Uterus (tissue), 4 donors: ENCODE data around the gene AQP6. TPM values are rescaled to one million over a fixed set of nuclear protein-coding genes. Genes with fewer than 3 reads are reported as not detected.

ENCODE experiments used
- DNase-seq, 2 donors: peaks; one replicate each; pipeline ENCODE4 v3.0.0-alpha.2; 2019 to 2020
- H3K27ac ChIP-seq, 2 donors: fragments of 200-600 bp; sonication (generic); 1 replicate in 1 of 2; 2 replicates in 1 of 2; pipeline ENCODE4 v1.5.1; 2016 to 2018
- H3K27me3 ChIP-seq, 2 donors: fragments of 200-600 bp; sonication (generic); one replicate each; pipeline ENCODE4 v1.5.1; 2018 to 2019; ENCODE audit warnings: control low read depth in 1 of 2
- H3K36me3 ChIP-seq, 2 donors: fragments of 200-600 bp; sonication (generic); one replicate each; pipeline ENCODE4 v1.5.1; 2019; ENCODE audit warnings: control low read depth in 1 of 2
- H3K4me1 ChIP-seq, 2 donors: fragments of 200-600 bp; sonication (generic); one replicate each; pipeline ENCODE4 v1.5.1; 2018 to 2019; ENCODE audit warnings: control low read depth in 1 of 2
- H3K4me3 ChIP-seq, 2 donors: fragments of 200-600 bp; sonication (generic); 1 replicate in 1 of 2; 2 replicates in 1 of 2; pipeline ENCODE4 v1.5.1; 2018 to 2019; ENCODE audit warnings: mild to moderate bottlenecking in 1 of 2
- H3K9me3 ChIP-seq, 2 donors: fragments of 200-600 bp; sonication (generic); one replicate each; pipeline ENCODE4 v1.5.1; 2019; ENCODE audit warnings: control low read depth in 1 of 2
- CTCF ChIP-seq, 4 experiments: fragments of 200-600 bp in 2 of 4; fragments of 450-650 bp in 2 of 4; sonication (generic) in 2 of 4; IDR thresholded peaks; one replicate each; pipeline ENCODE4 v1.5.1; 2016 to 2019; ENCODE audit warnings: antibody characterized with exemption in 4 of 4, mild to moderate bottlenecking in 2 of 4, moderate library complexity in 1 of 4
- POLR2A ChIP-seq, 2 donors: fragments of 450-650 bp; IDR thresholded peaks; one replicate each; pipeline ENCODE4 v1.6.1; 2016; ENCODE audit warnings: antibody characterized with exemption in 2 of 2, mild to moderate bottlenecking in 1 of 2, moderate library complexity in 1 of 2
- intact Hi-C: fragments of 100-400 bp; cut with DNase I; formaldehyde crosslinking; loops from one replicate; pipeline ENCODE4 v1.15.1; 2023; ENCODE audit warnings: low total_unique reads
- total RNA-seq, 4 donors: library from RNA; depleted of rRNA in 3 of 4; stranded (reverse); fragments of >200 nt in 3 of 4; gene quantifications; one replicate each; pipeline versions ENCODE4 v1.1.0 to v1.2.4, GENCODE V29; 2014 to 2023
- donor health status: DM: yes; HTN: yes; CAD: no.

Gene AQP6
- total RNA-seq, 4 donors from 2014 or later: 0.35 TPM; not detected in 3

- no peaks in the 10 kb centered on the region for H3K9me3 ChIP-seq
- H3K4me3 ChIP-seq: no peak overlapping the region
- peaks cover 0 to 8% of the 10 kb centered on the region in 2 donors for H3K4me1 ChIP-seq
- DNase-seq: no peak
- no peaks in the 10 kb centered on the region for H3K27me3 ChIP-seq
- no peaks in the 10 kb centered on the region for H3K36me3 ChIP-seq
- no peak overlapping the region for H3K27ac ChIP-seq
- TF ChIP-seq POLR2A (IDR thresholded peaks at IDR 0.05) (no peak), CTCF (IDR thresholded peaks at IDR 0.05) (no peak)
- intact Hi-C loops: loop anchor here (2.0 to 5.0 kb wide), 2 partner anchors 101 to 103 kb away; no protein-coding TSS in a partner anchor
These were observed 2.9 kb upstream of the AQP6 start for GRCh38 chr12:49969651-49970429.

GRCh38 chr12:49970658-49971057 is 2.1 kb upstream of the AQP6 start:
- intact Hi-C loops: no loop called here
- H3K4me3 ChIP-seq: no peak overlapping the region
- H3K4me1 ChIP-seq: peaks cover 0 to 8% of the 10 kb centered on the region in 2 donors
- no peaks in the 10 kb centered on the region for H3K9me3 ChIP-seq
- no peak for DNase-seq
- H3K27me3 ChIP-seq: no peaks in the 10 kb centered on the region
- H3K36me3 ChIP-seq: no peaks in the 10 kb centered on the region
- no peak overlapping the region for H3K27ac ChIP-seq
- TF ChIP-seq CTCF (IDR thresholded peaks at IDR 0.05): no peak
- TF ChIP-seq POLR2A (IDR thresholded peaks at IDR 0.05): no peak

- Histone ChIP-seq H3K4me3 (no peak overlapping the region), H3K9me3 (no peaks in the 10 kb centered on the region), H3K27ac (no peak overlapping the region), H3K27me3 (no peaks in the 10 kb centered on the region), H3K36me3 (no peaks in the 10 kb centered on the region), H3K4me1 (peaks cover 0 to 8% of the 10 kb centered on the region in 2 donors)
- DNase-seq: no peak
- intact Hi-C loops: no loop called here
- TF ChIP-seq POLR2A (IDR thresholded peaks at IDR 0.05): no peak
- TF ChIP-seq CTCF (IDR thresholded peaks at IDR 0.05): no peak
These were observed 1.6 kb upstream of the AQP6 start for GRCh38 chr12:49971141-49971540.

- DNase-seq: no peak
- intact Hi-C loops: no loop called here
- H3K4me3 ChIP-seq: no peak overlapping the region
These were observed 618 bp upstream of the AQP6 start for GRCh38 chr12:49972129-49972528.

GRCh38 chr12:49973361-49973830 is 649 bp downstream of the AQP6 start:
- Histone ChIP-seq H3K27me3 (no peaks in the 10 kb centered on the region), H3K4me3 (no peak overlapping the region), H3K36me3 (no peaks in the 10 kb centered on the region), H3K9me3 (no peaks in the 10 kb centered on the region), H3K4me1 (no peaks in the 10 kb centered on the region), H3K27ac (no peak overlapping the region)
- no peak for DNase-seq
- TF ChIP-seq POLR2A (IDR thresholded peaks at IDR 0.05) (no peak), CTCF (IDR thresholded peaks at IDR 0.05) (no peak)
- intact Hi-C loops: no loop called here

More at GRCh38 chr12:49972129-49972528, 618 bp upstream of the AQP6 start:
- no peak for TF ChIP-seq POLR2A (IDR thresholded peaks at IDR 0.05)
- H3K27me3 ChIP-seq: no peaks in the 10 kb centered on the region
- no peak overlapping the region for H3K27ac ChIP-seq
- H3K9me3 ChIP-seq: no peaks in the 10 kb centered on the region
- H3K4me1 ChIP-seq: peaks cover 0 to 6% of the 10 kb centered on the region in 2 donors
- H3K36me3 ChIP-seq: no peaks in the 10 kb centered on the region
